Testis (tissue), 3 donors: ENCODE results near the gene ATP1A1. TPM values are rescaled to one million over a fixed set of nuclear protein-coding genes. Genes with fewer than 3 reads are reported as not detected.

Experiments
- DNase-seq: peaks from one replicate; pipeline ENCODE4 v3.0.0-alpha.2; 2019
- H3K27ac ChIP-seq, 2 donors: fragments of 200-600 bp; sonication (generic); one replicate each; pipeline ENCODE4 v1.5.1; 2019
- H3K27me3 ChIP-seq: fragments of 200-600 bp; sonication (generic); one replicate; pipeline ENCODE4 v1.5.1; 2019
- H3K36me3 ChIP-seq: fragments of 200-600 bp; sonication (generic); one replicate; pipeline ENCODE4 v1.5.1; 2017; ENCODE audit warnings: low read depth; ENCODE audit errors: missing control alignments
- H3K4me1 ChIP-seq: fragments of 200-600 bp; sonication (generic); one replicate; pipeline ENCODE4 v1.5.1; 2019
- H3K4me3 ChIP-seq, 2 donors: fragments of 200-600 bp; sonication (generic); one replicate each; pipeline ENCODE4 v1.5.1; 2017 to 2019
- H3K9me3 ChIP-seq: fragments of 200-600 bp; sonication (generic); one replicate; pipeline ENCODE4 v1.5.1; 2017
- POLR2A ChIP-seq: fragments of 450-650 bp; IDR thresholded peaks from one replicate; pipeline ENCODE4 v1.6.1; 2017; ENCODE audit warnings: antibody characterized with exemption, mild to moderate bottlenecking, moderate library complexity
- WGBS, 2 donors: methylation state at CpG; one replicate each; pipeline ENCODE4 v1.1.5; 2018; 5-methylcytosine and 5-hydroxymethylcytosine counted together
- intact Hi-C: fragments of 100-400 bp; cut with DNase I; formaldehyde crosslinking; loops from one replicate; pipeline ENCODE4 v1.15.1; 2023; ENCODE audit warnings: low total_unique reads
- polyA plus RNA-seq: library from polyadenylated mRNA; stranded (reverse); fragments of 350-450 nt; fragmentation: Illumina TruSeq; extraction: RNeasy Lipid Tissue Mini Kit (QIAGEN cat#74804); gene quantifications from one replicate; pipeline ENCODE4 v1.2.3, GENCODE V29; 2014; ENCODE audit warnings: low read depth, low replicate concordance; ENCODE audit not compliant: insufficient read depth
- total RNA-seq, 2 donors: library from RNA; depleted of rRNA; stranded (reverse); fragments of >200 nt; gene quantifications; one replicate each; pipeline ENCODE4 v1.2.3, GENCODE V29; 2016
- TF ChIP-seq, protein P1 (sequence below), 3 experiments: fragments of 450-650 bp in 2 of 3; fragments of 200-600 bp in 1 of 3; sonication (generic) in 1 of 3; IDR thresholded peaks; one replicate each; pipeline ENCODE4 v1.5.1; 2016 to 2019; ENCODE audit warnings: antibody characterized with exemption in 3 of 3, mild to moderate bottlenecking in 2 of 3, moderate library complexity in 1 of 3

Gene ATP1A1
- total and polyA plus RNA-seq, 3 donors from 2014 or later: 394 to 561 (median 444) TPM

DNA sequence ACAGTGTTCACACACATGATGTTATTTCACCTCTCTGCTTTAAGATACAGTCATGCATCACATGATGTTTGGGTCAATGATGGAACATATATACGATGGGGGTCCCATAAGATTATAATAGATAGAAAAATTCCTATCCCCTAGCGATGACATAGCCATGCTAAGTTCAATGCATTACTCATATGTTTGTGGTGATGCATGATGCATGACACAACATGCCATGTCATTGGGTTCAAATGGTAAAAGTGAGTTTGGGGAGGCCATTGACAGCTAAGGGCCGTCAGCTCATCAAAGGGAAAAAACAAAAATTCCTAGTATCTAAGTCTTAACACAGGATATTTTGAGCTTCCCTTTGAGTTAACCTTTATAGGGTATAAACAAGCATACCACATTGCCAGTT, 73.6 kb downstream of the ATP1A1 start:
- intact Hi-C loops: no loop called here
- Histone ChIP-seq H3K4me3 (no peak overlapping the region), H3K9me3 (no peaks in the 10 kb centered on the region), H3K4me1 (no peaks in the 10 kb centered on the region), H3K36me3 (no peaks in the 10 kb centered on the region), H3K27ac (no peak overlapping the region), H3K27me3 (no peaks in the 10 kb centered on the region)
- 99 to 100% methylated on average over 3 of the region's 3 CpGs for WGBS, 2 donors
- TF ChIP-seq, protein P1, sequence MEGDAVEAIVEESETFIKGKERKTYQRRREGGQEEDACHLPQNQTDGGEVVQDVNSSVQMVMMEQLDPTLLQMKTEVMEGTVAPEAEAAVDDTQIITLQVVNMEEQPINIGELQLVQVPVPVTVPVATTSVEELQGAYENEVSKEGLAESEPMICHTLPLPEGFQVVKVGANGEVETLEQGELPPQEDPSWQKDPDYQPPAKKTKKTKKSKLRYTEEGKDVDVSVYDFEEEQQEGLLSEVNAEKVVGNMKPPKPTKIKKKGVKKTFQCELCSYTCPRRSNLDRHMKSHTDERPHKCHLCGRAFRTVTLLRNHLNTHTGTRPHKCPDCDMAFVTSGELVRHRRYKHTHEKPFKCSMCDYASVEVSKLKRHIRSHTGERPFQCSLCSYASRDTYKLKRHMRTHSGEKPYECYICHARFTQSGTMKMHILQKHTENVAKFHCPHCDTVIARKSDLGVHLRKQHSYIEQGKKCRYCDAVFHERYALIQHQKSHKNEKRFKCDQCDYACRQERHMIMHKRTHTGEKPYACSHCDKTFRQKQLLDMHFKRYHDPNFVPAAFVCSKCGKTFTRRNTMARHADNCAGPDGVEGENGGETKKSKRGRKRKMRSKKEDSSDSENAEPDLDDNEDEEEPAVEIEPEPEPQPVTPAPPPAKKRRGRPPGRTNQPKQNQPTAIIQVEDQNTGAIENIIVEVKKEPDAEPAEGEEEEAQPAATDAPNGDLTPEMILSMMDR (IDR thresholded peaks at IDR 0.05): no peak
- no peak for TF ChIP-seq POLR2A
- no peak for DNase-seq

DNA sequence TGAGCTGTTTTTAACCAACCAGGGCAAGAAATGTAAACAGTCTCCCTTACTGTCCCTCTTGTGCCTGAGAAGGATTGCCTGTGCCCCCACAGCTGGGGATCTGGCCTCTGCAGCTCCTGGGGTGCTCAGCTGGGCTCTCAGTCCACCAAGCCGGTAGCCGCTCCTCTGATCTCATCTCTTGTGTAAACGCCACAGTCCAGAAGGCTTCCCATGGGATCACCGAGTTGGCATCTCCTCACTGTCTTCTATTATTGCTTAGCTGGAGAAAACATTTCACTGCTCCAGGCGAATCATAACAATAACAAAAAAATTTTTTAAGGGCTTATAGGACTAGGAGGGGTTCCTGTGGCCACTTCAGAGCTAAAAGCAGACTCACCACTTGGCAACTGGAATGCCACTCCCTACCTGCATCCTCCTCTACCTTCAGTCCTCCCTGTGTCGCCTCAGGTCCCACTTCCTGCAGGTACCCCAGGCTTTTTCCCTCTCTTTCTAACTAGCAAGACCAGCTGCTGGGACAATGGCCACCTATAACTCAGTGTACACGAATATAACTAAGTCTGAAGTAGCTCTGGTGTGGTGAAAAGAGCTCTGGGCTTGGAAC, 75.8 kb downstream of the ATP1A1 start:
- no peak overlapping the region for H3K27ac ChIP-seq
- no peak for TF ChIP-seq POLR2A
- TF ChIP-seq, protein P1 (IDR thresholded peaks at IDR 0.05): no peak
- H3K4me3 ChIP-seq: no peak overlapping the region
- H3K4me1 ChIP-seq: no peaks in the 10 kb centered on the region
- intact Hi-C loops: no loop called here
- H3K27me3 ChIP-seq: no peaks in the 10 kb centered on the region
- WGBS, 2 donors: 70 to 84% methylated on average over 7 of the region's 7 CpGs
- H3K36me3 ChIP-seq: no peaks in the 10 kb centered on the region
- no peaks in the 10 kb centered on the region for H3K9me3 ChIP-seq
- DNase-seq: no peak

DNA sequence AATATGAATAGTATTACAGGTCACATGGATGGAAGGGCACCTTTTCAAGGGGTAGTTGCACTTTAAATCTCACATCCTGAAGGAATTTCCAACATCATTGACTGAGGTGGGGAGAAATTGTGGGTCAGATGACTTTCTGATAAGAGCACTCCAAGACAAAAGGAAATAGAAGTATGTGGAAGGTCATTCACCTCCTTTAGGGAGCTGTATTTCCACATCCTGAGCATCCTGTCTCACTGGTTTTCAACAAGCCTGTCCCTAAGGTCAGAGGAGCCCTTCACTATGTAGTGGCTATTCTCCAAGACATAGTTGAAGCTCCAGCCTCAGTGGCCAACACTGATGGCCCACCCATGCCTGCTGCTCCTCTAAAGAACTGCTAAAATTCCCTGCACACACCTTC, 76.5 kb downstream of the ATP1A1 start:
- no peaks in the 10 kb centered on the region for H3K4me1 ChIP-seq
- no peaks in the 10 kb centered on the region for H3K27me3 ChIP-seq
- H3K4me3 ChIP-seq: no peak overlapping the region
- no peaks in the 10 kb centered on the region for H3K36me3 ChIP-seq
- no peak overlapping the region for H3K27ac ChIP-seq
- no peak for DNase-seq
- TF ChIP-seq, protein P1 (IDR thresholded peaks at IDR 0.05): no peak
- TF ChIP-seq POLR2A: no peak
- intact Hi-C loops: no loop called here
- no peaks in the 10 kb centered on the region for H3K9me3 ChIP-seq

DNA sequence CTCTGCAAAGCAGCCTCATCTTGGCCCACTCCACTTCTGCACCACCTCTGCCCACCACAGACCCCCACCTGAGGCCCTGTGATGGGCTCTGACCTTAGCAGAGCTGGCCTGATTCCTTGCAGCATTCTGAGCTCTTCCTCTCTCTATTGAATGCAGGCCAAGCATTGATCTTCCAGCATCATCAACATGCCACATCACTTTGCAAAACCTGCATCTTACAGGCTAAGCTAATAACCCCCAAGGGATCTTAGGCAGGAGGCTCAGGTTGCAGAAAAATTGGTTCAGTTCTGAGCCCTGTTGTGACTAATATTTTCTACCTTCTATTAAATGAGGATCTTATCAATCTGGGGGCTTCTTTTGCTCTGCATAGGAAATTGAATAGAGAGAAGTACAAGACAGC, 78.7 kb downstream of the ATP1A1 start:
- Histone ChIP-seq H3K4me1 (no peaks in the 10 kb centered on the region), H3K36me3 (no peaks in the 10 kb centered on the region), H3K27me3 (no peaks in the 10 kb centered on the region), H3K4me3 (no peak overlapping the region), H3K9me3 (no peaks in the 10 kb centered on the region), H3K27ac (no peak overlapping the region)
- TF ChIP-seq, protein P1 (IDR thresholded peaks at IDR 0.05): no peak
- TF ChIP-seq POLR2A: no peak
- DNase-seq: no peak
- intact Hi-C loops: no loop called here

DNA sequence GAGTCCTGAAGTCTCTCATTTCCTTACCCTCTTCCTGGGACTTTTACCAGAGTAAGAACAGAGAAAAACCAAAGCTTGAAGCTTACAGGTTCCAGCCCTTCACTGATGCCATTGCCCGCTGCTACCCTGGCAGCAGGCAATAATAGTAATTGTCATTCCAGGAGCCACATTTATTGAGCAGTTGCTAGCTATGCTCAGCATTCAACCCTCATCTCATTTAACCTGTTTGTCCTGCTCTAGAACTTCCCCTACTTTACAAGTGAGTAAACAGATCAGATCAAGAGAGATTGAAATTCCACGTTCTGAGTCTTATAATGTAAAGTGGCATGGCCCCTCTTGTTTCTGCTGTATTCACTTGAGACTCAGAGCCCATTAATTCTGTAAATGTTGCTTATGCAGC, 80.4 kb downstream of the ATP1A1 start:
- 89 to 95% methylated on average over 2 of the region's 2 CpGs for WGBS, 2 donors
- no peaks in the 10 kb centered on the region for H3K9me3 ChIP-seq
- intact Hi-C loops: no loop called here
- DNase-seq: no peak
- TF ChIP-seq, protein P1 (IDR thresholded peaks at IDR 0.05): no peak
- no peak for TF ChIP-seq POLR2A
- H3K4me3 ChIP-seq: no peak overlapping the region
- no peaks in the 10 kb centered on the region for H3K27me3 ChIP-seq
- H3K36me3 ChIP-seq: no peaks in the 10 kb centered on the region
- H3K27ac ChIP-seq: no peak overlapping the region
- H3K4me1 ChIP-seq: no peaks in the 10 kb centered on the region
